NCI-H510A (cell line): ENCODE measurements around the gene FAM163A.
A peak's percentile ranks its signal among the peaks of the same experiment; 100 is the strongest.
"Not testable (repeated sequence)": the region's sequence is repeated elsewhere in the genome, so short reads cannot be mapped to it uniquely, and the experiment has no call there.

ENCODE experiments used
- DNase-seq: peaks from one replicate; lab custom pipeline; 2025; lab: John Stamatoyannopoulos, UW

Gene FAM163A

GRCh38 chr1:179793281-179793680 is 50.2 kb downstream of the FAM163A start:
- no peak for DNase-seq

- DNase-seq: no peak
These were observed 51.1 kb downstream of the FAM163A start for GRCh38 chr1:179794146-179794545.

GRCh38 chr1:179794669-179795068 is 51.6 kb downstream of the FAM163A start:
- no peak for DNase-seq

GRCh38 chr1:179798213-179798863 is 55.2 kb downstream of the FAM163A start:
- no peak for DNase-seq

- no peak for DNase-seq
These were observed 55.9 kb downstream of the FAM163A start for GRCh38 chr1:179798864-179799516.

GRCh38 chr1:179800481-179800880 is 57.4 kb downstream of the FAM163A start:
- no peak for DNase-seq

- DNase-seq: no peak
These were observed 60.0 kb downstream of the FAM163A start for GRCh38 chr1:179803104-179803503.

- no peak for DNase-seq
These were observed 60.8 kb downstream of the FAM163A start for GRCh38 chr1:179803918-179804317.

- DNase-seq: not testable (repeated sequence)
These were observed 61.3 kb downstream of the FAM163A start for GRCh38 chr1:179804417-179804816.

- DNase-seq: no peak
These were observed 62.5 kb downstream of the FAM163A start for GRCh38 chr1:179805291-179806195.

- no peak for DNase-seq
These were observed 63.2 kb downstream of the FAM163A start for GRCh38 chr1:179806333-179806732.

GRCh38 chr1:179807291-179807690 is 64.2 kb downstream of the FAM163A start:
- DNase-seq: no peak

- DNase-seq: no peak
These were observed 64.8 kb downstream of the FAM163A start for GRCh38 chr1:179807691-179808485.

- DNase-seq: no peak
These were observed 65.4 kb downstream of the FAM163A start for GRCh38 chr1:179808503-179808902.

GRCh38 chr1:179809506-179810366 is 66.6 kb downstream of the FAM163A start:
- DNase-seq: peak; percentile 22

GRCh38 chr1:179810367-179810715 is 67.2 kb downstream of the FAM163A start:
- DNase-seq: no peak

- no peak for DNase-seq
These were observed 69.6 kb downstream of the FAM163A start for GRCh38 chr1:179812501-179813292.

- DNase-seq: no peak
These were observed 70.8 kb downstream of the FAM163A start for GRCh38 chr1:179813626-179814545.

- DNase-seq: peak; percentile 58
These were observed 71.4 kb downstream of the FAM163A start for GRCh38 chr1:179814546-179814838.
